ENCODE measurements around the gene HYAL3. TPM values are rescaled to one million over a fixed set of nuclear protein-coding genes. Genes with fewer than 3 reads are reported as not detected.

Gene HYAL3
- total RNA-seq, 4 donors from 2014 or later, result 2.4 to 8.8 (median 4.0) TPM

DNA sequence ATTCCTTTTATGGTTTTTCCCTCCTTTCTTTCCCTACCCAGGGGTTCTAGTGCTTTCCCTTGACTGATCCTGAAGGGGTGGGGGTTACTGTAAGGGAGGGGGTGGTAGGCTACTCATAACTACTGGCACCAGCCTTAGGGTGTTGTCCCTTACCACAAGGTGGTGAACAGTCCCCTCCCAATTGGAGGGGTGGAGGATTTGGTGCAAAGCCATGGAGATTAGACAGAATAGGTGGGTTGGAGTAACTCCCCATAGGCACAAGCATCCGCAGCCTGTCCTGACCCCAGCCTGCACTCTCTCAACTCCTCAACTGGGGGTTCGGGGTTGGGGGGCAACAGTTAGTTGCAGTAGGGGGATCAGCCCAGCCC lies 25.9 kb upstream of the HYAL3 start:
- Histone ChIP-seq H3K9me3 (no peaks in the 10 kb centered on the region), H3K4me3 (no peak overlapping the region), H3K27ac (peak overlapping the region in 3 of 4 donors; percentile 94 to 97 (median 96)), H3K27me3 (no peaks in the 10 kb centered on the region), H3K4me1 (peaks cover 0 to 82% (median 37%) of the 10 kb centered on the region in 3 donors), H3K36me3 (peaks cover 0 to 34% of the 10 kb centered on the region in 2 donors)
- WGBS, 2 donors (ENCODE audit: low coverage in 1 of 2), result no CpG with 5 or more reads among the region's 2 CpGs
- no peak for ATAC-seq
- no peak for TF ChIP-seq EP300 (IDR thresholded peaks at IDR 0.05)
- TF ChIP-seq, protein P1, sequence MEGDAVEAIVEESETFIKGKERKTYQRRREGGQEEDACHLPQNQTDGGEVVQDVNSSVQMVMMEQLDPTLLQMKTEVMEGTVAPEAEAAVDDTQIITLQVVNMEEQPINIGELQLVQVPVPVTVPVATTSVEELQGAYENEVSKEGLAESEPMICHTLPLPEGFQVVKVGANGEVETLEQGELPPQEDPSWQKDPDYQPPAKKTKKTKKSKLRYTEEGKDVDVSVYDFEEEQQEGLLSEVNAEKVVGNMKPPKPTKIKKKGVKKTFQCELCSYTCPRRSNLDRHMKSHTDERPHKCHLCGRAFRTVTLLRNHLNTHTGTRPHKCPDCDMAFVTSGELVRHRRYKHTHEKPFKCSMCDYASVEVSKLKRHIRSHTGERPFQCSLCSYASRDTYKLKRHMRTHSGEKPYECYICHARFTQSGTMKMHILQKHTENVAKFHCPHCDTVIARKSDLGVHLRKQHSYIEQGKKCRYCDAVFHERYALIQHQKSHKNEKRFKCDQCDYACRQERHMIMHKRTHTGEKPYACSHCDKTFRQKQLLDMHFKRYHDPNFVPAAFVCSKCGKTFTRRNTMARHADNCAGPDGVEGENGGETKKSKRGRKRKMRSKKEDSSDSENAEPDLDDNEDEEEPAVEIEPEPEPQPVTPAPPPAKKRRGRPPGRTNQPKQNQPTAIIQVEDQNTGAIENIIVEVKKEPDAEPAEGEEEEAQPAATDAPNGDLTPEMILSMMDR (IDR thresholded peaks at IDR 0.05), result no peak
- TF ChIP-seq POLR2AphosphoS5 (IDR thresholded peaks at IDR 0.05), result no peak
- no peak for TF ChIP-seq POLR2A (IDR thresholded peaks at IDR 0.05)

DNA sequence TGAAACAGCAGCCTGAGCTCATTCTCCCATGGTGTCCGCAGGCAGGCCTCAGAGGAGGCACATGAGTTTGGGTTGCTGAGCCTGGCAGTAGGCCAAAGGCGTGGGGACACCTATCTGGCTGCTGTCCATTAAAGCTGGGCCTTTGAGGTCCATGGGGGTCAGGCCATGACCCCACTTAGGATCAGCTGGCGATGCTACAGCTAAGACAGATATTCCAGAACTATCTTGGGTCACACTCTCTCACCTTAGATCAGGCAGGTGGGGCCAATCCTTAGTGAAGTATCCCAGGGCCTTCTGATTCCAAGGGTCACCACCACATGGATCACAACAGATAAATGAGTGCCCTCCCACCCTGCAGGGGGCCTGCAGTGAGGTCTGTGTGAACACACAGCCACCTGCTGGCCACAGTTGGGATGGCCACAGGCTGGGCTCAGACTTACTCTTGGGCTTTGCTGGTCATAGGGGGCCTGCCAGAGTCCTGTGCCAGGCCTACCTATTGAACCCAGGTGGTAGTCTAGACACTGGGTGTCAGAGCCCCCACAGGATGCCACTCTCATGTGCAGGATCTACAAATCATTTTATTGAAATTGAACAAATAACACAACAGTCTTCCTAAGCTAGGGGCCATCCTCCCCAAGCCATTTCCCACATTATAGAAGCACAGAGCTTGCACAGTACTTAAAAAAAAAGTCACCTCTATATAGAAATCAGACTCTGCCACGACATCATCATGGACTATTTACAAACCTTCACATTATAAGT lies 25.3 kb upstream of the HYAL3 start:
- H3K4me3 ChIP-seq, result no peak overlapping the region
- ATAC-seq, result no peak
- H3K4me1 ChIP-seq, result peaks cover 0 to 88% (median 42%) of the 10 kb centered on the region in 3 donors
- TF ChIP-seq EP300 (IDR thresholded peaks at IDR 0.05), result no peak
- TF ChIP-seq, protein P1 (IDR thresholded peaks at IDR 0.05), result peak in 3 of 4 experiments; percentile 80 to 83 (median 82)
- no peak for TF ChIP-seq POLR2A (IDR thresholded peaks at IDR 0.05)
- TF ChIP-seq POLR2AphosphoS5 (IDR thresholded peaks at IDR 0.05), result no peak
- no peaks in the 10 kb centered on the region for H3K9me3 ChIP-seq
- H3K27ac ChIP-seq, result peak overlapping the region; percentile 12 to 97 (median 95)
- peaks cover 0 to 32% of the 10 kb centered on the region in 2 donors for H3K36me3 ChIP-seq
- no peaks in the 10 kb centered on the region for H3K27me3 ChIP-seq
- 0 to 29% methylated on average over 1 of the region's 4 CpGs for WGBS, 2 donors (ENCODE audit: low coverage in 1 of 2)

DNA sequence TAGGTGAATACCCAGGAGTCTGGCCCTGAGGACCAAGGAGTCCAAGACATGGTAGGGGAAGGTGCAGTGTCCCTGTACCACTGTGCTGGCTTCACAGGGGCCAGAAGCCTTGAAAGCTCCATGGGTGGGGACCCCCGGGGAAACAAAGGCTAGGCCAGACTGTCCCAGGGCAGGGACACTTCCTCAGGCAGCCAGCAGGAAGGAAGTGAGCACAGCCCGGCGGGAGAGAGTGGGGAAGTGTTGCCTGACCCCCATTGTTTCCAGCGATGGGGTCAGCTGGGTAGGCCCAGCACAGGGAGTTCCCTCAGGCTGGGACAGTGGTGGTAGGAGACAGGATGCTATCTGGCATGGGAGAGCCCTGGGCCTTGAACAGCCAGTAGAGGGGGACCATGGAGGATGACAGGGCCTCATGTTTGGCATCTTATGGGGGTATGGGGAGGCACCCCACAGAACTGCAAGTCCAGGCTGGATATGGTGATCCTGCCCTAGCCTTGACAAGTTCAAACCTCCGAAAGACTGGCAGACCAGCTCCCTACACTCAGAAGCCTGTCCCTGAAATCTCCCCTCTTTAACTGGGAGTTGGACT lies 24.5 kb upstream of the HYAL3 start:
- Histone ChIP-seq H3K36me3 (peaks cover 0 to 32% of the 10 kb centered on the region in 2 donors), H3K9me3 (no peaks in the 10 kb centered on the region), H3K27ac (peak overlapping the region; percentile 12 to 97 (median 95)), H3K4me3 (peak overlapping the region in 1 of 2 donors; percentile 89), H3K27me3 (no peaks in the 10 kb centered on the region), H3K4me1 (peaks cover 0 to 91% (median 47%) of the 10 kb centered on the region in 3 donors)
- no CpG with 5 or more reads among the region's 5 CpGs for WGBS, 2 donors (ENCODE audit: low coverage in 1 of 2)
- peak; percentile 14 for ATAC-seq
- TF ChIP-seq, protein P1 (IDR thresholded peaks at IDR 0.05), result peak in 2 of 4 experiments; percentile 13 to 19
- no peak for TF ChIP-seq POLR2A (IDR thresholded peaks at IDR 0.05)
- TF ChIP-seq POLR2AphosphoS5 (IDR thresholded peaks at IDR 0.05), result peak; percentile 54
- TF ChIP-seq EP300 (IDR thresholded peaks at IDR 0.05), result no peak

DNA sequence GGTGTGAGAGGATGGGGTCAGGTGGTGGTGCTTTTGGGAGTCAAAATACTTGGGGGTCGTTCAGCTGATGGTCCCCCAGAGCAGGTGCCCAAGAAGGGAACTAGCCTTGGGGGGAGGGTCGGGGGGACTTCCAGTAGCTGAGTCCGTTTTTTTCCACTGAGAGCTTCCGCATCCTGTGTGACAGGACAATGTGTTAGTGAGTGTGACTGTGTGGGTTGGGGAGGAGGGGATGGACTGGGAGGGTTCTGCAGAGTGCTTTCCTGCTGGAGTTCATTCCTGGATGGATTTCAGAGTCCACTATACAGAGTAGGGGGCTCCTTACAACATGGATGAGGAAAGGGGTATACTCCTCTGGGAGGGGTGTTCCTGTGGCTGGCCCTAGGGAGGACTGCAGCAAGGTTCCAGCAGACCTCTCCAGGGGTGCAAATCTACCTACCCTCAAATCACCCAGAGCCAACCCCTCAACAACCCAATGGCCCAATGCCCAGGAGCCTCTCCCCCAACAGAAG lies 23.9 kb upstream of the HYAL3 start:
- Histone ChIP-seq H3K27me3 (no peaks in the 10 kb centered on the region), H3K27ac (peak overlapping the region in 3 of 4 donors; percentile 94 to 97 (median 96)), H3K36me3 (peaks cover 0 to 37% of the 10 kb centered on the region in 2 donors), H3K4me3 (peak overlapping the region in 1 of 2 donors; percentile 89), H3K9me3 (no peaks in the 10 kb centered on the region), H3K4me1 (peaks cover 0 to 91% (median 46%) of the 10 kb centered on the region in 3 donors)
- ATAC-seq, result peak; percentile 5
- TF ChIP-seq POLR2A (IDR thresholded peaks at IDR 0.05) (no peak), POLR2AphosphoS5 (IDR thresholded peaks at IDR 0.05) (no peak), EP300 (IDR thresholded peaks at IDR 0.05) (no peak)
- TF ChIP-seq, protein P1 (IDR thresholded peaks at IDR 0.05), result no peak
- WGBS, 2 donors (ENCODE audit: low coverage in 1 of 2), result 40% methylated on average over 1 to 2 of the region's 4 CpGs

Measured in gastroesophageal sphincter (tissue), 4 donors.